Endodermal cell (in vitro differentiated cells): Measurements from ENCODE around the gene TMEM38A. TPM values are rescaled to one million over a fixed set of nuclear protein-coding genes. Genes with fewer than 3 reads are reported as not detected.
"Not testable (repeated sequence)": the region's sequence is repeated elsewhere in the genome, so short reads cannot be mapped to it uniquely, and the experiment has no call there.

Experiments
- DNase-seq: peaks from one replicate; pipeline ENCODE4 v3.0.0-alpha.2; 2017
- H3K27ac ChIP-seq: 2 replicates; pipeline ENCODE4 v1.5.1; 2013; ENCODE audit warnings: mild to moderate bottlenecking, low read depth, low read length, moderate library complexity
- H3K27me3 ChIP-seq: 2 replicates; pipeline ENCODE4 v1.6.1; 2013; ENCODE audit warnings: mild to moderate bottlenecking, low read length, moderate library complexity; ENCODE audit not compliant: insufficient read depth, control insufficient read depth, poor library complexity, severe bottlenecking
- H3K36me3 ChIP-seq: 2 replicates; pipeline ENCODE4 v1.7.0; 2013; ENCODE audit warnings: mild to moderate bottlenecking, low read length, moderate library complexity; ENCODE audit not compliant: control insufficient read depth, insufficient read depth
- H3K4me1 ChIP-seq: one replicate; pipeline ENCODE4 v1.7.0; 2013; ENCODE audit warnings: low read length; ENCODE audit not compliant: control insufficient read depth, insufficient read depth
- H3K4me3 ChIP-seq: 2 replicates; pipeline ENCODE4 v1.5.1; 2013; ENCODE audit warnings: mild to moderate bottlenecking, low read length, moderate library complexity
- H3K9ac ChIP-seq: 2 replicates; pipeline ENCODE4 v1.6.1; 2013; ENCODE audit warnings: mild to moderate bottlenecking, low read length, moderate library complexity; ENCODE audit not compliant: poor library complexity, severe bottlenecking; ENCODE audit errors: extremely low read depth
- H3K9me3 ChIP-seq: 2 replicates; pipeline ENCODE4 v1.6.1; 2013; ENCODE audit warnings: mild to moderate bottlenecking, low read length, moderate library complexity; ENCODE audit not compliant: control insufficient read depth
- H3K27ac Mint-ChIP-seq: 2 replicates; pipeline ENCODE4 v1.8.0; 2020; ENCODE audit warnings: mixed read lengths
- H3K27me3 Mint-ChIP-seq: 2 replicates; pipeline ENCODE4 v1.8.0; 2021; ENCODE audit warnings: mild to moderate bottlenecking, mixed read lengths; ENCODE audit not compliant: insufficient read depth
- H3K36me3 Mint-ChIP-seq: 2 replicates; pipeline ENCODE4 v1.8.0; 2020; ENCODE audit warnings: low read depth, mixed read lengths
- H3K4me1 Mint-ChIP-seq: 2 replicates; pipeline ENCODE4 v1.8.0; 2020; ENCODE audit warnings: mixed read lengths
- H3K4me3 Mint-ChIP-seq: 2 replicates; pipeline ENCODE4 v1.8.0; 2020; ENCODE audit warnings: mild to moderate bottlenecking, moderate library complexity, mixed read lengths
- H3K9me3 Mint-ChIP-seq: 2 replicates; pipeline ENCODE4 v1.8.0; 2020; ENCODE audit warnings: mild to moderate bottlenecking, mixed read lengths
- CTCF ChIP-seq: fragments of 200-600 bp; sonication (generic); conservative IDR thresholded peaks from 2 replicates; pipeline ENCODE4 v1.5.0; 2021; ENCODE audit warnings: antibody characterized with exemption, mild to moderate bottlenecking
- WGBS, 2 experiments: methylation state at CpG; one replicate each; pipeline versions ENCODE4 v1.1.5 to v1.1.7; 2013; ENCODE audit warnings: missing lambda C conversion rate in 2 of 2, mixed read lengths in 1 of 2; ENCODE audit not compliant: insufficient coverage in 1 of 2, insufficient read length in 1 of 2; 5-methylcytosine and 5-hydroxymethylcytosine counted together
- total RNA-seq, 2 donors: library from RNA; stranded (reverse); fragmentation: NEBNext Ultra II Directional in 1 of 2; extraction: Animal tissue kit (Norgen Biotek cat#: 25700) in 1 of 2; gene quantifications; 2 replicates in 1 of 2; 3 replicates in 1 of 2; pipeline ENCODE4 v1.2.1, GENCODE V29; 2021

The TMEM38A gene
- total RNA-seq, 2 donors from 2014 or later: 5.1 to 6.8 TPM

DNA sequence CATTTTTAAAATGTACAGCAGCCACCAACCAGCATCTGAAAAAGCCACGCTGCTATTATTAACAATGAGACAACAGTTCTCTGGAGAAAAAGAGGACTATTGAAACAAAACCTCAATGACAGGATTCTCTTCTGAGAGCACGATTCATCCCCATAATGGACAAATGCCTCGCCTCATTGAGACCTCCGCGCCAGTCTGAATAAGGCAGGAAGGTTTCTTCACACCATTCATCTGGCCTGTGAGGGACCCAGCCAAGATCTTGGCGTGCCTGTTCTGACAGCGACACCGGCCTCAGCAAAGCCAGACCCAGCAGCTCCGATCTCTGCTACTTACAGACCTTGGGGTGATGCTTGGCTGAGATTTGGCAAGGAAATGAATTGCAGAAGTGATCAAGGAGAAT, 15.8 kb upstream of the TMEM38A start:
- Mint-ChIP-seq H3K9me3 (no peaks in the 10 kb centered on the region), H3K36me3 (peaks cover 77% of the 10 kb centered on the region), H3K4me1 (no peaks in the 10 kb centered on the region), H3K27ac (no peak overlapping the region), H3K4me3 (no peak overlapping the region), H3K27me3 (no peaks in the 10 kb centered on the region)
- no peaks in the 10 kb centered on the region for H3K27me3 ChIP-seq
- H3K9ac ChIP-seq: no peak overlapping the region
- 98 to 100% methylated on average over 8 to 9 of the region's 9 CpGs for WGBS, 2 experiments
- no peak overlapping the region for H3K27ac ChIP-seq
- no peak for DNase-seq
- H3K9me3 ChIP-seq: no peaks in the 10 kb centered on the region
- H3K4me1 ChIP-seq: no peaks in the 10 kb centered on the region
- H3K36me3 ChIP-seq: peaks cover 85% of the 10 kb centered on the region
- H3K4me3 ChIP-seq: no peak overlapping the region
- no peak for TF ChIP-seq CTCF

DNA sequence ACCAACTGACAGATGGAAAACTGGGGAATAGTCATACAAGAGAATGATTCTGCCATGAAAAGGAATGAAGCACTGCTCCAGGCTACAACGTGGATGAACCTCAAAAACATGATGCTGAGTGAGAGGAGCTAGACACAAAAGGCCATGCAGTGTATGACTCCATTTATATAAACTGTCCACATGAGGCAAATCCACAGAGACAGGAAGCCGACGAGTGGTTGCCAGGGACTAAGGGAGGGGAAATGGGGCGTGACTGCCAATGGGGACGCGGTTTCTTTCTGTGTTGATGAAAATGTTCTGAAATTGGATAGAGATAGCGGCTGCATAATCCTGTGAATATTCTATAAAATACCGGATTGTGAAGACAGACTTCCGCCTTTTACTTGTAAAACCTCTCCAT, 11.2 kb upstream of the TMEM38A start:
- no peak overlapping the region for H3K9ac ChIP-seq
- H3K27me3 Mint-ChIP-seq: no peaks in the 10 kb centered on the region
- no peaks in the 10 kb centered on the region for H3K9me3 ChIP-seq
- H3K4me3 Mint-ChIP-seq: no peak overlapping the region
- peaks cover 84% of the 10 kb centered on the region for H3K36me3 ChIP-seq
- peaks cover 83% of the 10 kb centered on the region for H3K36me3 Mint-ChIP-seq
- no peaks in the 10 kb centered on the region for H3K4me1 Mint-ChIP-seq
- no peak for TF ChIP-seq CTCF
- H3K27me3 ChIP-seq: no peaks in the 10 kb centered on the region
- no peaks in the 10 kb centered on the region for H3K4me1 ChIP-seq
- no peaks in the 10 kb centered on the region for H3K9me3 Mint-ChIP-seq
- no peak overlapping the region for H3K27ac Mint-ChIP-seq
- no peak overlapping the region for H3K4me3 ChIP-seq
- DNase-seq: no peak
- no peak overlapping the region for H3K27ac ChIP-seq
- WGBS, 2 experiments: 95 to 98% methylated on average over 9 of the region's 9 CpGs

GRCh38 chr19:16650821-16651220, 10.1 kb upstream of the TMEM38A start:
- no peak for DNase-seq
- Mint-ChIP-seq H3K4me1 (no peaks in the 10 kb centered on the region), H3K9me3 (no peaks in the 10 kb centered on the region), H3K36me3 (peaks cover 83% of the 10 kb centered on the region), H3K4me3 (no peak overlapping the region), H3K27ac (no peak overlapping the region), H3K27me3 (no peaks in the 10 kb centered on the region)
- Histone ChIP-seq H3K27me3 (no peaks in the 10 kb centered on the region), H3K9me3 (no peaks in the 10 kb centered on the region), H3K4me1 (no peaks in the 10 kb centered on the region), H3K27ac (no peak overlapping the region), H3K9ac (no peak overlapping the region), H3K4me3 (no peak overlapping the region), H3K36me3 (peaks cover 82% of the 10 kb centered on the region)
- 90 to 96% methylated on average over 2 of the region's 2 CpGs for WGBS, 2 experiments
- no peak for TF ChIP-seq CTCF

GRCh38 chr19:16651421-16652188, 9.3 kb upstream of the TMEM38A start:
- H3K27ac Mint-ChIP-seq, H3K9me3 Mint-ChIP-seq, H3K4me1 Mint-ChIP-seq, H3K4me3 Mint-ChIP-seq, H3K9ac ChIP-seq, H3K27me3 Mint-ChIP-seq, H3K27ac ChIP-seq, H3K27me3 ChIP-seq, H3K4me1 ChIP-seq, H3K4me3 ChIP-seq, H3K9me3 ChIP-seq, DNase-seq: not testable (repeated sequence)
- H3K36me3 ChIP-seq: peaks cover 82% of the 10 kb centered on the region
- H3K36me3 Mint-ChIP-seq: peaks cover 85% of the 10 kb centered on the region
- WGBS, 2 experiments: 89 to 92% methylated on average over 7 to 8 of the region's 8 CpGs
